GM20000 (cell line): ENCODE results near the gene TRPV6.

ENCODE experiments used
- DNase-seq: peaks from one replicate; pipeline ENCODE4 v3.0.0; 2012; ENCODE audit warnings: low spot score
- TF ChIP-seq, protein P1 (sequence below): IDR thresholded peaks from 2 replicates; pipeline ENCODE4 v1.5.1; 2012; ENCODE audit warnings: mild to moderate bottlenecking, control low read depth; ENCODE audit errors: extremely low read depth, missing control alignments

The TRPV6 gene

DNA sequence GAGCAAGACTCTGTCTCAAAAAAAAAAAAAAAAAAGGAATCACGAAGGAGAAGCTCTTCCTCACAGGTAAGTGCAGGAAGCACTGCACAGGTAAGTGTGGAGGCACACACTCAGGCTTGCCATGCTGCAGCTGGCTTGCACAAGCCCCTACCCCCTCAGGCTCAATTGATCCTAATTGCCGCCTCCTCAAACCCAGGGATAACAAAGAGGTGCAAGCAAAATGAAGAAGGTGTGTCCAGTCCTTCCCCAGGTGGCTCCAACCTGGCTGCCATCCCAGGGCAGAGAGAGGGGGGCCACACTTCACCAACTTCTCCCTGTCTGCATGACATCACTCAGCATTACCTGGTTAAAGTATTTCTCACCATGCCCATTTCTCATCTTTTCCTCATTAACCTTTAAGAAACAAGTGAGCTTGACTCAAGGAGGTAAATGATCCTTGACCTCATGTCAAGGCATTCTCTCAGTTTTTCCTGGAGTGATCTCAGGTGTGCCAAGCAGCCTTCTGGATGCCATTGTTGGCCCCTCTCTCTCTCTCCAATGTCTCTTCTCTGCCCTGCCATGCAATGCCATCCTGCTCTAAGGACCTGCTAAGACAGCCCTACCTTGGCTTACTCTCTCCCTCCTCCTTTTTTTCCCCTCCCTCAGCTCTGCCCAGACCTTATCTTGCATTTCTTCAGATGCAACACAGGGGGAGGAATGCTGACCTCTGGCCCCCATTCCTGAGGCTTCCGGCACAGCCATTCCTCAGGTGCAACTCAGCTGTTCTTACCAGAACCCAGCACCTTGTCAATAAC lies 13.0 kb upstream of the TRPV6 start:
- DNase-seq = no peak
- TF ChIP-seq, protein P1, sequence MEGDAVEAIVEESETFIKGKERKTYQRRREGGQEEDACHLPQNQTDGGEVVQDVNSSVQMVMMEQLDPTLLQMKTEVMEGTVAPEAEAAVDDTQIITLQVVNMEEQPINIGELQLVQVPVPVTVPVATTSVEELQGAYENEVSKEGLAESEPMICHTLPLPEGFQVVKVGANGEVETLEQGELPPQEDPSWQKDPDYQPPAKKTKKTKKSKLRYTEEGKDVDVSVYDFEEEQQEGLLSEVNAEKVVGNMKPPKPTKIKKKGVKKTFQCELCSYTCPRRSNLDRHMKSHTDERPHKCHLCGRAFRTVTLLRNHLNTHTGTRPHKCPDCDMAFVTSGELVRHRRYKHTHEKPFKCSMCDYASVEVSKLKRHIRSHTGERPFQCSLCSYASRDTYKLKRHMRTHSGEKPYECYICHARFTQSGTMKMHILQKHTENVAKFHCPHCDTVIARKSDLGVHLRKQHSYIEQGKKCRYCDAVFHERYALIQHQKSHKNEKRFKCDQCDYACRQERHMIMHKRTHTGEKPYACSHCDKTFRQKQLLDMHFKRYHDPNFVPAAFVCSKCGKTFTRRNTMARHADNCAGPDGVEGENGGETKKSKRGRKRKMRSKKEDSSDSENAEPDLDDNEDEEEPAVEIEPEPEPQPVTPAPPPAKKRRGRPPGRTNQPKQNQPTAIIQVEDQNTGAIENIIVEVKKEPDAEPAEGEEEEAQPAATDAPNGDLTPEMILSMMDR = no peak

DNA sequence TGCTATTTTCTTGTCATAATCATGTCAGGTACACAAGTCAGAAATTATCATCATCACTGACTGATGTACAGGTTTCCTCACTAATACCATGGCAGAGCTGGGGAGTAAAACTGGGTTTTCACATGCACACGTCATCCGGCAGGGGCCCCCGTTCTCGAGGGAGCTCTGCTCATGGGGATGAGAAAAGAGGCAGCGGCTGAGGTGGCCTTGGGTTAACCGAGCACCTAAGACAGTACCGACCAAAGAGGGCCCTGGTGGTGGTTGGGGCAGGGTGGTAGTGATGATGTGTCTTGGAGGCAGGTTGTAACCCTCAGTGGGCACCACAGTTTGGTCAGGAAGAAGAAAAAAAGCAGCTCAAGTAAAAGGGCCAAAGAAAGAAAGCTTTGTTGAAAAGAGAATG lies 12.1 kb upstream of the TRPV6 start:
- TF ChIP-seq, protein P1 = no peak
- DNase-seq = no peak

DNA sequence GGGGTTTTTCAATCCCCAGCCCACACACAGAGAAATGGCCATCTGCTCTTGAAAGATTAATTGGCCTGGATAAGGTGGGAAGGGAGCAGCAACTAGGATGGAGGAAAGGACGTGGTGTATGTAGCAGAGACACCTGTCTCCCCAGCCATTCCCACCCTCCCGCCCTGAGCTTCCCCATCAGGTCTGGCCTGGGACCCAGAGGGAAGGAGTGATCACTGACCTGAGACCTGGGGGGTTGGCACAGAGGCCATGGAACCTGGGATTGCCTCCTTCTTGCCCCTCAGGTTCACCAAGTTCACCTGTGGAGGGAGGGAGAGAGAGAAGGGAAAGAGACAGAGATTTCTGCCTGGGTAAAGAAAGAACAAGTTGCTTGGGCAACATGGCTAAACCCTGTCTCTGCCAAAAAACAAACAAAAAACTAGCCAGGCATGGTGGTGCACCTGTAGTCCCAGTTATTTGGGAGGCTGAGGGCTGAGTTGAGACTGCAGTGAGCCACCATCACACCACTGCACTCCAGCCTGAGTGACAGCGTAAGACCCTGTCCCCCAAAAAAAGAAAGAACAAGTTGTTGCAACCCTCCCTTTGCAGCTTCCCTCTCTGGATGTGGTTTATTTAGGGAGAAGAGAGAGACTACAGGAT lies 11.3 kb upstream of the TRPV6 start:
- TF ChIP-seq, protein P1 = no peak
- no peak for DNase-seq

DNA sequence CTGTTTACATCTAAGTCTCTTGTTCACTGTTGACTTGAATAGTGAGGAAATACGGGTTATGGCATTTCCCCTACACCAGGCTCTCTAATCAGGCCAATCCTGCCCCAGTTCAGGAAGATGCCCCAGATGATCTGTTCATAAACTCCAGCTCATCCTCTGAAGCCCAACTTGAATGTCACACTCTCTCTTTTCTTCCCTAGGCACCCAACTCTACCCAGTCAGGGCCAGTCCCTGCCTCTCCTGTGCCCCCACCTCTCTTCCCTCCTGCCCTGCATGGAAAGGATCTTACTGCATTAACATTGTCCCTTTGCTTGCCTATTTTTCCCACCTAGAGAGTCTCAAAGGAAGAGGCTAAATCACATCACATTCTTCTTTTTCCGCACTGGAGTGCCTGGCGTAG lies 10.6 kb upstream of the TRPV6 start:
- TF ChIP-seq, protein P1 = no peak

DNA sequence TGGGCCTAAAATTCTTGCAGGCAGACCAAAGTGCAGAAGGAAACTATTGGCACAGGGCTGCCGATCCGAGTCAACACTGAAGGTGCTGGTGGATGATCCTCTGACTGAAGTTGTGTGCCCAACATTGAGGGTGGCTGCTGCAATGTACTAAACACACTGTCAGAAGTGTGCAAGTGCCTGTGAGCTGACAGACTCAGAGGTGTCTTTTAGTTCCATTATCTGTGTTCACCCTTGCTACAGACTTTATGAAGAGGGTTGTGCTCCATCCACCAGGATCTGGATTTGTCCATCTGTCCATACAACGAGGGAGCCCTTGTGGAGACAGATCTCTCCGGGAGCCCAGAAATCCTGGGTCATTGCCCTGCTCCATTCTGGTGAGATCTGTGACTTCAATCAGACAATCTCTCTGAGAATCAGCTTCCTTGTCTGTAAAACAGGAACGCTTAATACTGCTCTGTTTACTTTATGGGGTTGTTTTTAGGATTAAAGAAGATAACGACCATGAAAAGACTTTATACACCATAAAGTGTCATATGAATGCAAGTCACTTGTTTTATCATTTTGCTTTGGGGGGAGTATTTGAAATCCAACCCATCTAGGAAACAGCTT lies 9.5 kb upstream of the TRPV6 start:
- TF ChIP-seq, protein P1 = no peak
- no peak for DNase-seq

More for the DNA sequence above, 10.6 kb upstream of the TRPV6 start:
- DNase-seq = no peak

DNA sequence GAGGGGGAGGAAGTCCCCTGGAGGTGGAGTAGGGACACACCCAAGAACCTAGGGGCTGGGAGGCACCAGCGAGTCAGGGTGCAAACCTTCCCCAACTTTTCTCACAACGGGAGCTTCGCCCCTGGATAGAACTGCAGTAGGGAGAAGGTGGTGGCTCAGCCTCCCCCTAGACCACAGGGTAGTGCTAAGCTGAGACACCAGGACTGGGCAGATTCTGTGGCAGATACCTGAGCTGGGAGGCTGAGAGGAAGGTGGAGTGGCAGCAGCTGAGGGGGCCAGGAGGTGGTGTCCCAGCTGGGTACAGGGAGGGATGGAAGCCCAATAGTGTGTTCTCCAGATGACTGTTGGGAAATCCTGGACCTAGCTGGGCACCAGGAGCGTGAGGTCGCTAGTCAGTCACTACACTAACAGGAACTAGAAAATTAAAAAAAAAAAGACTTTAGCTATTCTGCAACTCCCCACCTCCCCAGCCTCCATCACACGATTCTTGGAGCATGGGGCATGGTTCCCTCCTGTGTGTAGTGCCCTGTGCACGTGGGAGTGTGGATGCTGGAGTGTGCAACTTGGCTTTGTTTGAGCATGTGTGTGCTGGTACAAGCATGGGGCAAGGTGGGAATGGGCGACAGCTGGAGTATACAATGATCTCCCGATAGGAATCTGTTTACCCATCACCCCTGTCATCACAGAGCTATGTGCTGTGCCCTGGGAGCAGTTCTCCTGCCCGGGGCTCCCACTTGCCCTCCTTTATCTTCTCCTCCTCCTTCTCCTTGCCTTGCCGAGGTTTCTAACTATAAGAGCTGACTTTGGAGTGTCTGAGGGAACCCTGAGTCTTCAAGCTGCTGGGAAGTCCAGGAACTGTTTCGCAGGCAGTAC lies 8.8 kb upstream of the TRPV6 start:
- DNase-seq = no peak
- TF ChIP-seq, protein P1 = no peak
